Subcutaneous adipose tissue (tissue), 4 donors: ENCODE results near the gene TTC3. TPM values are rescaled to one million over a fixed set of nuclear protein-coding genes. Genes with fewer than 3 reads are reported as not detected.

Experiments used
- total RNA-seq, 4 donors: library from RNA; depleted of rRNA; stranded (reverse); fragments of >200 nt; gene quantifications; one replicate each; pipeline ENCODE4 v1.1.0, GENCODE V29; 2016
- TF ChIP-seq, protein P1 (sequence below): fragments of 450-650 bp; IDR thresholded peaks from one replicate; pipeline ENCODE4 v1.5.1; 2016; ENCODE audit warnings: low read depth, mild to moderate bottlenecking, control low read depth, antibody characterized with exemption, moderate library complexity

TTC3 gene
- total RNA-seq, 4 donors from 2014 or later, result 179 to 309 (median 223) TPM

GRCh38 chr21:37073417-37074196 is 553 bp downstream of the TTC3 start:
- TF ChIP-seq, protein P1, sequence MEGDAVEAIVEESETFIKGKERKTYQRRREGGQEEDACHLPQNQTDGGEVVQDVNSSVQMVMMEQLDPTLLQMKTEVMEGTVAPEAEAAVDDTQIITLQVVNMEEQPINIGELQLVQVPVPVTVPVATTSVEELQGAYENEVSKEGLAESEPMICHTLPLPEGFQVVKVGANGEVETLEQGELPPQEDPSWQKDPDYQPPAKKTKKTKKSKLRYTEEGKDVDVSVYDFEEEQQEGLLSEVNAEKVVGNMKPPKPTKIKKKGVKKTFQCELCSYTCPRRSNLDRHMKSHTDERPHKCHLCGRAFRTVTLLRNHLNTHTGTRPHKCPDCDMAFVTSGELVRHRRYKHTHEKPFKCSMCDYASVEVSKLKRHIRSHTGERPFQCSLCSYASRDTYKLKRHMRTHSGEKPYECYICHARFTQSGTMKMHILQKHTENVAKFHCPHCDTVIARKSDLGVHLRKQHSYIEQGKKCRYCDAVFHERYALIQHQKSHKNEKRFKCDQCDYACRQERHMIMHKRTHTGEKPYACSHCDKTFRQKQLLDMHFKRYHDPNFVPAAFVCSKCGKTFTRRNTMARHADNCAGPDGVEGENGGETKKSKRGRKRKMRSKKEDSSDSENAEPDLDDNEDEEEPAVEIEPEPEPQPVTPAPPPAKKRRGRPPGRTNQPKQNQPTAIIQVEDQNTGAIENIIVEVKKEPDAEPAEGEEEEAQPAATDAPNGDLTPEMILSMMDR, result no peak

DNA sequence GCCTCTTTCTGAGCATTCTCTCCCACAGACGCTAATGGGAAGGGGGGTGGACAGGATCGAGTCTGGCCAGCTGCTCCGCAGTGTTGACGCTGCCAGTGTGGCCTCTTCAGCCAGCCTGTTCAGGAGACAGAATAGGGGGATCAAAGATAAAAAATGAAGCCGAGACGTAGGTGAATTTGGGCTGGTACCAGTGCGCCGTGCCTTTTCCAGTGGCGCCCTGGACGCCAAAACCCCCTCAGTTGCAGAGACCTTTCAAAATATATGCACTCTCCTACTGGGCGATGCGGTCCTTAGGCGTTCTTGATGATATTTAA is 1.1 kb downstream of the TTC3 start:
- TF ChIP-seq, protein P1, result no peak

GRCh38 chr21:37074546-37074945 is 1.5 kb downstream of the TTC3 start:
- TF ChIP-seq, protein P1, result no peak

GRCh38 chr21:37075214-37075770 is 2.2 kb downstream of the TTC3 start:
- TF ChIP-seq, protein P1, result no peak

GRCh38 chr21:37076087-37076850 is 3.2 kb downstream of the TTC3 start:
- TF ChIP-seq, protein P1, result no peak

- TF ChIP-seq, protein P1, result no peak
Measured at GRCh38 chr21:37077403-37077802, 4.3 kb downstream of the TTC3 start.

DNA sequence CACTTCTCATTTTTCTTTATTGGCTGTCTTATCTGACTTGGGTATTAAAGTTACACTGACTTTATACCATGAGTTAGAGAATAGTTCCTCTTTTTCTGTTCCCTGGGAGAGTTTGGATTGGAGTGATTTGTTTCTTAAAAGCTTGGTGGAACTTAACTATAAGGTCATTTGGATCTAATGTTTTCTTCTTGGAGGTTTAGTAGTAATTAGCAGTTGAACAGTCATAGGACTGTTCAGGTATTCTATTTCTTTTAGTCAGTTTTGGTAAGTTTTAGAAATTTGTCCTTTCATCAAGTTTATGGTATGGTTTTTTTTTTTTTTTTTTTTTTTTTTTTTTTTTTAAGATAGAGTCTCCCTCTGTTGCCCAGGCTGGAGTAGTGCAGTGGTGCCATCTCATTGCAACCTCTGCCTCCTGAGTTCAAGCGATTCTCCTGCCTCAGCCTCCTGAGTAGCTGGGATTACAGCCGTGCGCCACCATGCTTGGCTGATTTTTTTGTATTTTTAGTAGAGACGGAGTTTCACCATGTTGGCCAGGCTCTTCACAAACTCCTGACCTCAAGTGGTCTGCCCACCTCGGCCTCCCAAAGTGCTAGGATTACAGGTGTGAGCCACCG is 6.3 kb downstream of the TTC3 start:
- TF ChIP-seq, protein P1, result no peak
